WI38 (cell line): ENCODE measurements around the gene SPAG9.

Source experiments
- H3K4me3 ChIP-seq: 2 replicates; pipeline ENCODE4 v1.5.1; 2011; ENCODE audit warnings: low read depth, mild to moderate bottlenecking, control low read depth, low read length
- TF ChIP-seq, protein P1 (sequence below): IDR thresholded peaks from 2 replicates; pipeline ENCODE4 v1.5.1; 2012; ENCODE audit warnings: low read depth, mild to moderate bottlenecking, control low read depth, low read length

Gene SPAG9

DNA sequence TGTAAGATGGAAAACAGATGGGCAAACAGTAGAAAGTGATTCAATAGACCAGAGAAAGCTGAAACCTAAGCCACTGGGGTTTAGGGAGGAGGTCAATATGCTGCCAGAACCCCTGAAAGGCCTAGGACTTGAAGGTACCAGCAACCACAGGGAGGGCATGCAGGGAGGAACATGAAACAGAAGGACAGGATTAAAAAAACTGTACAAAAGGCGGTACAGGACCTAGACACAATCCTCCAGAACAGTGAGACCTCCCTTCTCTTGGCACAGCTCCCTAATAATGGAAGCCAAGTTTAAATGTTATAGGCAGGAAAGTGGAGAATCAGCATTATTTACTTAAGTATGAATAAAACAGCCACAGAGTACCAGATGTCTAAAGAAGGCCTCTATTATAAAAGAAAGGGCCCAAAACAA, 105.5 kb downstream of the SPAG9 start:
- no peak overlapping the region for H3K4me3 ChIP-seq
- TF ChIP-seq, protein P1, sequence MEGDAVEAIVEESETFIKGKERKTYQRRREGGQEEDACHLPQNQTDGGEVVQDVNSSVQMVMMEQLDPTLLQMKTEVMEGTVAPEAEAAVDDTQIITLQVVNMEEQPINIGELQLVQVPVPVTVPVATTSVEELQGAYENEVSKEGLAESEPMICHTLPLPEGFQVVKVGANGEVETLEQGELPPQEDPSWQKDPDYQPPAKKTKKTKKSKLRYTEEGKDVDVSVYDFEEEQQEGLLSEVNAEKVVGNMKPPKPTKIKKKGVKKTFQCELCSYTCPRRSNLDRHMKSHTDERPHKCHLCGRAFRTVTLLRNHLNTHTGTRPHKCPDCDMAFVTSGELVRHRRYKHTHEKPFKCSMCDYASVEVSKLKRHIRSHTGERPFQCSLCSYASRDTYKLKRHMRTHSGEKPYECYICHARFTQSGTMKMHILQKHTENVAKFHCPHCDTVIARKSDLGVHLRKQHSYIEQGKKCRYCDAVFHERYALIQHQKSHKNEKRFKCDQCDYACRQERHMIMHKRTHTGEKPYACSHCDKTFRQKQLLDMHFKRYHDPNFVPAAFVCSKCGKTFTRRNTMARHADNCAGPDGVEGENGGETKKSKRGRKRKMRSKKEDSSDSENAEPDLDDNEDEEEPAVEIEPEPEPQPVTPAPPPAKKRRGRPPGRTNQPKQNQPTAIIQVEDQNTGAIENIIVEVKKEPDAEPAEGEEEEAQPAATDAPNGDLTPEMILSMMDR = no peak

DNA sequence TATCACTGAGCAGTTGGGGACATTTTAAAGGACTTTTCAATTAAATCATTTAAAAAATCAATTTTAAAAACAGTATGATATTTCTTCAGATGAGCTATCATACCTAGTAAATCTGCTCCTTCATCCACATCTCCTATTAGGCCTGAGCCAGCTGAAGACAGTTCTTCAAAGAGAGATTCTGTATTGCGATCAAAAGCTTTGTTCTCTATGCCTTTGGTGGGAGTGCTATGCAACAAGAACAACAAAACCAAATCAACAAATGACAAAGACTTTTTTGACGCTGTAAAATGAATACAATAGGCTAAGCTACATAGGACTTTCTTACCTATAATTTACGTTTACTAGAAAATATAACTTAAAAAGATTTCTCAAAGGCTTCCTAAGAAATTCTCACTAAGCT, 106.5 kb downstream of the SPAG9 start:
- no peak overlapping the region for H3K4me3 ChIP-seq
- TF ChIP-seq, protein P1 = no peak

DNA sequence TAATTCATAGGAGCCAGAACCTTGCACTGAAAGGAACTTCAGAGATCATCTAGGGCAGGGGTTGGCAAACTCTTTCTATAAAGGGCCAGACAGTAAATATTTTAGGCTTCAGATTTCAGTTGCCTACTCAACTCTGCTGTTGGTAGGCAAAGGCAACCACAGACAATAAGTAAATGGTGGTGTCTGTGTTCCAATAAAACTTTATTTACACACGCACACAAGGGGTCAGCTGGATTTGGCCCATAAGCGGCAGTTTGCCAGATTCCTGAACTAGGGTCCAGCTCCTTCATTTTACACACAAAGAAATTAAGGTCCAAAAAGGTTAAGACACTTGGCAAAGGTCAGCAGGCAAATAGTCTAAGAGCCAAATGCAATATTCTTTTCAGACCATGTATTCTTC, 107.3 kb downstream of the SPAG9 start:
- TF ChIP-seq, protein P1 = no peak
- no peak overlapping the region for H3K4me3 ChIP-seq

DNA sequence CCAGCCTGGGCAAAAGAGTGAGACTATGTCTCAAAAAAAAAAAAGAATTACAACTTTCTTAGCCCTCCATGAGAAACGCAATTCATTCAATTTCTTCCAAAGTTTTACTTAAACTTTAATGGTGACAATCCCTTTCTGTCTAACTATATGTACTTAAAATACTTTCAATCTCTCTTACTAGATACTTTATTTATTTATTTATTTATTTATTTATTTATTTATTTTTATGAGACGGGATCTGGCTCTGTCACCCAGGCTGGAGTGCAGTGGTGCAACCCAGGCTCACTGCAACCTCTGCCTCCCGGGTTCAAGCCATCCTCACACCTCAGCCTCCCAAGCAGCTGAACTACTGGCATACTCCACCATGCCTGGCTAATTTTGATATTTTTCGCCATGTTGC, 108.1 kb downstream of the SPAG9 start:
- TF ChIP-seq, protein P1 = no peak
- H3K4me3 ChIP-seq = no peak overlapping the region

DNA sequence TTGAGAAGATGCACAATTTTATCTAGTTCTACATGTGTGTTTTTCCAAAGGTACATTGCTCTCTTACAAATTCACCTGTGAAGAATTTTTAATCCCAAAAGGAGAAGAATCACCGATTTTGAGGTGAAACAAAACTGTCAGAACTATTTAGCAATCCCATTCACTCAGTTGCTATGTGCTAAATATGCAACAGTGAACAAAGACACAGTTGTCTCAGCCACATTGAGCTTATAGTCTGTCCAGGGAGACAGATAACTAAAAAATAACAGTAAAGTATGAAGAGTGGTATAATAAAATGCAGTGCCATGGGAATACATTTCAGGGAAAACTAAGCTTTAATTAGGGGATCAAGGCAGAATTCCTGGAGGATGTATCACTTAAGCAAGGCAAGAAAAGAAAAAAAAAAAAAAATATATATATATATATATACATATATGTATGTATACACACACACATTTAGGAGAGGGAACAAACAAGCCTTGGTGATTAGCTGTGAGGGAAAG, 110.4 kb downstream of the SPAG9 start:
- TF ChIP-seq, protein P1 = no peak
- H3K4me3 ChIP-seq = no peak overlapping the region

DNA sequence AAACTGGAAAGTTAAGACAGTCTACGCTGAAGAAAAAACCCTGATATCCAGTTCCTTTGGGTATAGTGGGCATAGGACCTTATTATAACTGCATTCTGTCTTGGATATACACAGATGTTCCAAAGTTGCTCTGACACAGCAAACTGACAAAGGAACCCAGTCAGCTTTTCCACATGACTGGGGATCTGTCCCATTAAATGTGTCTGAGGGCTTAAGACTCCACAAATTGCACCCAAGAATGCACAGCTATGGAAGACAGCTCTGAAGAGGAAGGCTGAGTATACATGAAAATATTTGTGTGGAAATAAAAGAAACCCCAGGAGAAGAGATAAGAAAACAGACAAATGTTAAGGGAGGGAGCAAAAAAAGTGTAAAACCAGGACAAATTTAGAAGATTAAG, 114.1 kb downstream of the SPAG9 start:
- H3K4me3 ChIP-seq = no peak overlapping the region
- TF ChIP-seq, protein P1 = no peak

DNA sequence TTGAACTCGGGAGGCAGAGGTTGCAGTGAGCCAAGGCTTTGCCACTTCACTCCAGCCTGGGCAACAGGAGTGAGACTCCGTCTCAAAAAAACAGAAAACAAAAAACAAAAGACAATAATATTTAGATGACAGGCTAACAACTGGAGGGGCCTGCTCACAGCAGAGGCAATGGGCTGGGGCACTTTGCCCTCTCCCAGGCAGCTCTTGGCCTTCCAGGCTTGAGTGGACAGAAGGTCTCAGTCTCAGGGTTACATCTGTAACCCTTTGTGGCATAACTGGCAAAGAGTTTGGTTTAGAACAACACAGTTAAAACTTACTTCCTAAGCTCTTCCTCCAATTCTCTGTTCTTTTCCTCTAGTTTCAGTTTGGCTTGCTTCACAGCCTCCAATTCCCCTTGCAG, 114.9 kb downstream of the SPAG9 start:
- no peak overlapping the region for H3K4me3 ChIP-seq
- TF ChIP-seq, protein P1 = no peak
